ENCODE results near the gene SLF2. TPM values are rescaled to one million over a fixed set of nuclear protein-coding genes. Genes with fewer than 3 reads are reported as not detected.
"Not testable (repeated sequence)": the region's sequence is repeated elsewhere in the genome, so short reads cannot be mapped to it uniquely, and the experiment has no call there.

Gene SLF2
- polyA plus RNA-seq, 2 donors, result 5.1 to 9.4 TPM

DNA sequence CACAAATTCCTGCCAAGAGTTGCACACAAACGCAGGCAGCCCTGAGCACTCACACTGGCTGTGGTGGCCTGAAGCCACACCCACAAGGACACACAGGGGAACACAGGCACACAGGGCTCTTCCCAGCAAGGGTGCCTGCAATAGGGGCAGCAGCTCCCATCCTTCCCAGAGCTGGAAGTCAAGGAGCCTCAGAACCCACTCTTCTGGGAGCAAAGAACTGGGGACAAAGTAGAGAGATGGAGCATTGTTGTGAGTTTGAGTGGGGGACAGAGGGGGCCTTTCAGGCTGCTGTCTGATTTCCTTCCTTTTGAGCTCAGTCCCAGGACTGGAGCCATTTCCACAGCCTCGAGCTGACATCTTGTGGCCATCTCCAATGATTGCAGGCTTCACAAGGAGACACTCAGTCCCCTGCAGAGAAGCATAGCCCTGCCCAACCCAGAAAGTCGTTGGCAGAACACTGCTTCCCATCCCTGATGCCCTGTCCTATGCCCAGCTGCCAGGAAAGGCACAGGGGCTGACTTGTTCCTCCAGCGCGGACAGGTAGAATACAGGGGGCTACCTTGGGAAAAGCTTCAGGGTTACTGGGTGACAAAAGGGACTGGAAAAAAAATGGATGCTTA lies 34.4 kb upstream of the SLF2 start:
- Histone ChIP-seq H3K27me3 (ENCODE audit: control insufficient read depth in 1 of 2, insufficient read depth in 2 of 2, low read length in 2 of 2) (no peaks in the 10 kb centered on the region), H3K4me3 (ENCODE audit: low read depth in 1 of 2, low read length in 2 of 2) (no peak overlapping the region), H3K9me3 (ENCODE audit: control insufficient read depth in 2 of 2, insufficient read depth in 1 of 2, low read depth in 1 of 2, low read length in 1 of 2) (no peaks in the 10 kb centered on the region), H3K27ac (ENCODE audit: low read depth in 2 of 2, low read length in 1 of 2) (no peak overlapping the region), H3K4me1 (ENCODE audit: control insufficient read depth in 2 of 2, insufficient read depth in 2 of 2, low read length in 1 of 2) (peaks cover 0 to 2% of the 10 kb centered on the region in 2 donors), H3K36me3 (ENCODE audit: control insufficient read depth in 2 of 2, insufficient read depth in 2 of 2, low read length in 1 of 2) (no peaks in the 10 kb centered on the region)
- 11 to 17% methylated on average over 5 of the region's 5 CpGs for WGBS, 2 donors

DNA sequence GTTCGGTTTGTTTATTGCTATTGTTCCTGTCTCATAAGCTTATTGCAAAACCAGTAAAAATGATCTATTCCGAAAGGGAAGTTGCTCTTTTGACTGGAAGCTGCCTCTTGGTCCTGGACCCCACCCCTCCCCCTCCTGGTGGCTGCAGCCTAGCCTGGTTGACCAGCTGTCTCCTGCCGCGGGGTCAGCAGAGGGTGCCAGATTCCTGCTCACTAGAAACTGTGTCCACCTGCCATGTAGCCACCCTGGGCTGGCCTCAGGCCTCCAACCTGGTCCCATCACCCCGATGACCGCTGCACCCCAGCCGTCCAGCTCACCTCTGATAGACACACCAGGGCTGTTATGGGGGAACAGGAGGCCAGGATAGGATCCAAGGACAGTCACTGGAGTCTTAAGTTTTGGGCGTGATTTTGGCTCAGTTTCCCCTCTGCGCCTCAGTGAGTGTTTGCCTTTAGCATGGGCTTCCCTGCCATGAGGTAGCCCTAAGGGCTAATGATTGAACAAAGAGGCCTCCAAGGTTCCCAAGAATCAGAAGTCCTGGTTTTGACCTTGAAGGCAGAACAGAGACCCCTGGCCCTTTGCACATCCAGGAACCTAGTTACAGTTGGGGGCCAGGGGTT lies 32.9 kb upstream of the SLF2 start:
- Histone ChIP-seq H3K4me3 (ENCODE audit: low read depth in 1 of 2, low read length in 2 of 2) (no peak overlapping the region), H3K36me3 (ENCODE audit: control insufficient read depth in 2 of 2, insufficient read depth in 2 of 2, low read length in 1 of 2) (no peaks in the 10 kb centered on the region), H3K27ac (ENCODE audit: low read depth in 2 of 2, low read length in 1 of 2) (no peak overlapping the region), H3K27me3 (ENCODE audit: control insufficient read depth in 1 of 2, insufficient read depth in 2 of 2, low read length in 2 of 2) (no peaks in the 10 kb centered on the region), H3K4me1 (ENCODE audit: control insufficient read depth in 2 of 2, insufficient read depth in 2 of 2, low read length in 1 of 2) (peaks cover 0 to 2% of the 10 kb centered on the region in 2 donors), H3K9me3 (ENCODE audit: control insufficient read depth in 2 of 2, insufficient read depth in 1 of 2, low read depth in 1 of 2, low read length in 1 of 2) (no peaks in the 10 kb centered on the region)
- 62 to 65% methylated on average over 9 of the region's 9 CpGs for whole genome bisulfite sequencing, 2 donors

DNA sequence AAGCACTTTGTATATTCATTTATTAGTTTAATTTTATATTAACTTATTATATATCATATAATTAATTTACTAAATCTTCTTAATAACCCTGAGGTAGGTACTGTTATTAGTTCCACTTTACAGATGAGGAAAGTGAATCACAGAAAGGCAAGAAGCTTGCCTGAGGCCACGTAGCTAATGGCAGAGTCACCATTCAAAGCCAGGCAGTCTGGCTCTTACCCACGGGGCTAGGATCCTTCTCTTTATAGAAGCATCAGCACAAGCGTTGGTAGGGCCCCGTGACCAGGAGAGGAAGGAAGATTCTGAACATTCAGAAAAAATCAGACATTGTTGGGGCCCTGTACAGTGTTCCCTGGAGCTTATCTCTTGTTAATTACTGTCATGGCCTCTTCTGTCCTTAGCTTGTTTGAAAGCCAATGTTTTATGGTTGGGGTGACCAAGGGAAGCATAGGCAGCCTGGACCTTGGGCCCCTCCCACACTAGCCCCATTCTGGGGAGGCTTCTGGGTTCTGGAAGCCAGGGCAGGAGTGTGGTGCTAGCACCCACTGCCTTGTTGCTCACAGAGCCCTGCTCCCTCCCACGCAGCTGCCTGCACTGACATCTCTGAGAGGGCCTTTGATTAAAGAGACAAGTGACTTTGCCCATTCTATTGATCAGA lies 31.1 kb upstream of the SLF2 start:
- Histone ChIP-seq H3K27ac (ENCODE audit: low read depth in 2 of 2, low read length in 1 of 2) (no peak overlapping the region), H3K27me3 (ENCODE audit: control insufficient read depth in 1 of 2, insufficient read depth in 2 of 2, low read length in 2 of 2) (no peaks in the 10 kb centered on the region), H3K4me3 (ENCODE audit: low read depth in 1 of 2, low read length in 2 of 2) (no peak overlapping the region), H3K36me3 (ENCODE audit: control insufficient read depth in 2 of 2, insufficient read depth in 2 of 2, low read length in 1 of 2) (no peaks in the 10 kb centered on the region), H3K4me1 (ENCODE audit: control insufficient read depth in 2 of 2, insufficient read depth in 2 of 2, low read length in 1 of 2) (peaks cover 0 to 2% of the 10 kb centered on the region in 2 donors), H3K9me3 (ENCODE audit: control insufficient read depth in 2 of 2, insufficient read depth in 1 of 2, low read depth in 1 of 2, low read length in 1 of 2) (no peaks in the 10 kb centered on the region)
- 62 to 63% methylated on average over 5 of the region's 5 CpGs for WGBS, 2 donors

DNA sequence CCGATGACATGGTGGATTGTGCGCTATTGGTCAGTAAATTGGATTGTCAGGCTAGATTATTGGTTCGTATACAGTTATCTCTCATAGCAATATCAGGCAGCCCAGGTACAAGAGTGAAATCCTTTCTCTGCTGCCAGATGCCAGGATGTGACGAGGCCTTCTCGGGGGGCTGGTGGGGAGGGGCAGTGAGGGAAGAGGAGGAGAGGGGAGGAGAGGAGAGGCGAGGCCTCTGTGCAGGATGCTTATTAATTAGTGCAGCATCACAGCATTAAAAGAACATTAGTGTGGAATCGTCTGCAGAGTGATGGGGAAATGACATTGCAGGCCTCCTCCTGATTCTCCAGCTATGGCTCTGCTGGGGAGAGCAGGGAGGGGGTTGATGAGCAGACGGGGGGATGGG lies 30.5 kb upstream of the SLF2 start:
- no peaks in the 10 kb centered on the region for H3K27me3 ChIP-seq (ENCODE audit: control insufficient read depth in 1 of 2, insufficient read depth in 2 of 2, low read length in 2 of 2)
- no peaks in the 10 kb centered on the region for H3K9me3 ChIP-seq (ENCODE audit: control insufficient read depth in 2 of 2, insufficient read depth in 1 of 2, low read depth in 1 of 2, low read length in 1 of 2)
- no peak overlapping the region for H3K4me3 ChIP-seq (ENCODE audit: low read depth in 1 of 2, low read length in 2 of 2)
- peaks cover 0 to 2% of the 10 kb centered on the region in 2 donors for H3K4me1 ChIP-seq (ENCODE audit: control insufficient read depth in 2 of 2, insufficient read depth in 2 of 2, low read length in 1 of 2)
- H3K27ac ChIP-seq (ENCODE audit: low read depth in 2 of 2, low read length in 1 of 2), result no peak overlapping the region
- no peaks in the 10 kb centered on the region for H3K36me3 ChIP-seq (ENCODE audit: control insufficient read depth in 2 of 2, insufficient read depth in 2 of 2, low read length in 1 of 2)
- 67 to 68% methylated on average over 8 of the region's 8 CpGs for WGBS, 2 donors

DNA sequence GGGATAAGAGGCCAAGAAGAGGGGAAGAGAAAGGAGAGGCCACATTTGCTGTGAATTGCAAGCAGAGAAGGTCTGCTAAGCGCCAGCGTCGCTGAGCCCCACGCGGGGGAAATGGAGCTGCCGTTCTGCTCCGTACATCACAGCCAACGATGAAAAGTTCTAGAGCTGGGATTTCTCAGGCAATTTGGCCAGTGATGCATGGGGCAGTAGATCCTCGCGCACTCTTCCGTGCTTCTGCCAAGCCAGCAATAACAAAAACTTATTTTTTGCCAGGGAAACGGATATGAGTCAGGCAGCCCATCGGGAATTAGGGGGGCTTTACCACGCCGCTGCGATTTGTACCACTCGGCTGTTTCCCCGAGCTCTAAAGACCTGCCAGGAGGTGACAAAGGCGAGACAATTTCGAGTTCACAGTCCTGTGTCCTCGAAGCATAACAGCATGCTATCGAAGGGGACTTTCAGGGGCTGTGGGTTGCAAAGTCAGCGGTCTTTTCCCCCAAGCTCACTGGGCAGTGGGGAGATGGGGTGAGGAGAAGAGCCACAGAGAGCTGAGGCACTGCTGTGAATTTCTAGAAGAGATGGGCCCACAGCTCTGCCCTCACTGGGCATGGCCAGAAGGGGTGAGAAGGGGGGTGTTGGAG lies 30.0 kb upstream of the SLF2 start:
- H3K4me1 ChIP-seq (ENCODE audit: control insufficient read depth in 2 of 2, insufficient read depth in 2 of 2, low read length in 1 of 2), result peaks cover 0 to 2% of the 10 kb centered on the region in 2 donors
- no peaks in the 10 kb centered on the region for H3K36me3 ChIP-seq (ENCODE audit: control insufficient read depth in 2 of 2, insufficient read depth in 2 of 2, low read length in 1 of 2)

DNA sequence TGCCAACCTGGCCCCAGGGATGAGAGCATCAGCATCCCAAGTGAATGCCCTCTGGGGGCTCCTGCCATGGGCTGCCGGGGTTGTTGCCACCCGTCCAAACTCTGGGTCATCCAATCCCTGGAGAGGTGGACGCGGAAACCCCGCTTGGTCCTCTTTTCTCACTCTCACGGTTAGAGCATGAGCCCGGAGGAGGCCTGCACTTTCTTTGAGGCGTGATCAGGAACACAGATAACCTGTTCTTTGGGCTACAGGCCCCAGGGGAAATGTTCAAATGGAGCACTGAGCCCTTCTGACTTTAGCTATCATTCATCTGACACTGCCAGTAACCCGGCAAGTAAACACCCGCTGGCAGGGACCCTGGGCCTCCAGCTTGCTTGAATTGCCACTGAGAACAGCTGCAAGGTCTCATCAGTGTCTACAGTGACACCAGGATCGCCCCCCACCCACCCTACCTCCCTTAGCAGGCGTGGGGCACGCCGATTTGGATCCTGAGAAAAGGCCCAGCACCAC lies 29.4 kb upstream of the SLF2 start:
- H3K27ac ChIP-seq (ENCODE audit: low read depth in 2 of 2, low read length in 1 of 2), result no peak overlapping the region
- H3K27me3 ChIP-seq (ENCODE audit: control insufficient read depth in 1 of 2, insufficient read depth in 2 of 2, low read length in 2 of 2), result no peaks in the 10 kb centered on the region
- H3K9me3 ChIP-seq (ENCODE audit: control insufficient read depth in 2 of 2, insufficient read depth in 1 of 2, low read depth in 1 of 2, low read length in 1 of 2), result no peaks in the 10 kb centered on the region
- no peak overlapping the region for H3K4me3 ChIP-seq (ENCODE audit: low read depth in 1 of 2, low read length in 2 of 2)
- WGBS, 2 donors, result 71 to 77% methylated on average over 14 of the region's 14 CpGs
- H3K4me1 ChIP-seq (ENCODE audit: control insufficient read depth in 2 of 2, insufficient read depth in 2 of 2, low read length in 1 of 2), result peaks cover 0 to 2% of the 10 kb centered on the region in 2 donors
- no peaks in the 10 kb centered on the region for H3K36me3 ChIP-seq (ENCODE audit: control insufficient read depth in 2 of 2, insufficient read depth in 2 of 2, low read length in 1 of 2)

More for the DNA sequence above, 30.0 kb upstream of the SLF2 start:
- Histone ChIP-seq H3K27me3 (ENCODE audit: control insufficient read depth in 1 of 2, insufficient read depth in 2 of 2, low read length in 2 of 2) (no peaks in the 10 kb centered on the region), H3K27ac (ENCODE audit: low read depth in 2 of 2, low read length in 1 of 2) (no peak overlapping the region), H3K4me3 (ENCODE audit: low read depth in 1 of 2, low read length in 2 of 2) (no peak overlapping the region), H3K9me3 (ENCODE audit: control insufficient read depth in 2 of 2, insufficient read depth in 1 of 2, low read depth in 1 of 2, low read length in 1 of 2) (no peaks in the 10 kb centered on the region)
- WGBS, 2 donors, result 59 to 63% methylated on average over 23 of the region's 23 CpGs

DNA sequence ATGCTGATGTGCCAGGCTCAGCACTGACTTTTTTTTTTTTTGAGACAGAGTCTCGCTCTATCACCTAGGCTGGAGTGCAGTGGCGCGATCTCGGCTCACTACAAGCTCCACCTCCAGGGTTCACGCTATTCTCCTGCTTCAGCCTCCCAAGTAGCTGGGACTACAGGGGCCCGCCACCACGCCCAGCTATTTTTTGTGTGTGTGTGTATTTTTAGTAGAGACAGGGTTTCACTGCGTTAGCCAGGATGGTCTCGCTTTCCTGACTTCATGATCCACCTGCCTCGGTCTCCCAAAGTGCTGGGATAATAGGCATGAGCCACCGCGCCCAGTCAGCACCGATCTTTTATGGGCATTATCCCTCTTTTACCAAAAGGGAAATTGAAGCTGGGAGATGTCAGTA lies 27.2 kb upstream of the SLF2 start:
- H3K27ac ChIP-seq (ENCODE audit: low read depth in 2 of 2, low read length in 1 of 2); H3K36me3 ChIP-seq (ENCODE audit: control insufficient read depth in 2 of 2, insufficient read depth in 2 of 2, low read length in 1 of 2); H3K27me3 ChIP-seq (ENCODE audit: control insufficient read depth in 1 of 2, insufficient read depth in 2 of 2, low read length in 2 of 2); H3K9me3 ChIP-seq (ENCODE audit: control insufficient read depth in 2 of 2, insufficient read depth in 1 of 2, low read depth in 1 of 2, low read length in 1 of 2); H3K4me1 ChIP-seq (ENCODE audit: control insufficient read depth in 2 of 2, insufficient read depth in 2 of 2, low read length in 1 of 2); H3K4me3 ChIP-seq (ENCODE audit: low read depth in 1 of 2, low read length in 2 of 2): not testable (repeated sequence)
- WGBS, 2 donors, result 95 to 97% methylated on average over 13 of the region's 13 CpGs

DNA sequence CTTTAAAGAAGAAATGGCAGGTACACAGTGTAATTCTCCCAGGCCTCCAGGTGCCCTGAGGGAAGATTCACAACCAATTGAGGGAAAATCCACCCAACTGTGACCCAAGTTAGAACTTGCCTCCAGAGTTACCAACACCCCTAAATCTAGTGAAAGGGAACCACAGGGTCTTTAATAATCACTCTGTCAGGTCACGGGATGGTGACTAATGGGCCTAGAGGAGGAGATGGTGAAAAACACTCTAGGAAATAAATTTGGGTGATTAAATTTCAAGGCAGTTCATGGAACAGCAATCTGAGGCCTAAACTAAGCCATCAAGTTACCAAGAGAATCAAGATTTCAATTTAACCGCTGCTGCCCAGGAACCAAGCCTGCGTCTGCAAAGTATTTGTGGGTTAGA lies 26.7 kb upstream of the SLF2 start:
- H3K36me3 ChIP-seq (ENCODE audit: control insufficient read depth in 2 of 2, insufficient read depth in 2 of 2, low read length in 1 of 2), result no peaks in the 10 kb centered on the region
- H3K9me3 ChIP-seq (ENCODE audit: control insufficient read depth in 2 of 2, insufficient read depth in 1 of 2, low read depth in 1 of 2, low read length in 1 of 2), result no peaks in the 10 kb centered on the region
- H3K27me3 ChIP-seq (ENCODE audit: control insufficient read depth in 1 of 2, insufficient read depth in 2 of 2, low read length in 2 of 2), result no peaks in the 10 kb centered on the region
- 74 to 83% methylated on average over 3 of the region's 3 CpGs for WGBS, 2 donors
- H3K4me3 ChIP-seq (ENCODE audit: low read depth in 1 of 2, low read length in 2 of 2), result no peak overlapping the region
- H3K27ac ChIP-seq (ENCODE audit: low read depth in 2 of 2, low read length in 1 of 2), result no peak overlapping the region
- H3K4me1 ChIP-seq (ENCODE audit: control insufficient read depth in 2 of 2, insufficient read depth in 2 of 2, low read length in 1 of 2), result peaks cover 0 to 2% of the 10 kb centered on the region in 2 donors

DNA sequence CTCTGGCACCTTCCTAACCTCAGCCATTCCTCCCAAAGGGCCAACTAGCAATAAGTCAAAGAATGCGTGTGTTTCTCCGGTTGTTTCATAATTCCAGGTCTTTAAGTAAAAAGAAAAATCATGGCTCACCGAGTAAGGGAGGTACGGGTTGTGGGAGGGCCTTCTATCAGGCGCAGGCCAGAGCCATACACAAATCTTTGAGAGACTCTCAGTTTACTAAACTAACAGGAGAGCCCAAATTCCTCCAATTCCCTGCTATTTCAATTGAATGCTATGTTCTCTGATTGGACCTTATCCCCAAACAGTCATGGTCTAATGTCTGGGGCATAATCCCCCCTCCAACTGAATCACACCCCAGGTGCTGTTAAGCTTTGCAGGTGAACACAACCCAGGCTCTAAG lies 26.2 kb upstream of the SLF2 start:
- 87 to 88% methylated on average over 5 of the region's 5 CpGs for WGBS, 2 donors
- no peaks in the 10 kb centered on the region for H3K9me3 ChIP-seq (ENCODE audit: control insufficient read depth in 2 of 2, insufficient read depth in 1 of 2, low read depth in 1 of 2, low read length in 1 of 2)
- no peaks in the 10 kb centered on the region for H3K27me3 ChIP-seq (ENCODE audit: control insufficient read depth in 1 of 2, insufficient read depth in 2 of 2, low read length in 2 of 2)
- H3K4me1 ChIP-seq (ENCODE audit: control insufficient read depth in 2 of 2, insufficient read depth in 2 of 2, low read length in 1 of 2), result peaks cover 0 to 2% of the 10 kb centered on the region in 2 donors
- H3K4me3 ChIP-seq (ENCODE audit: low read depth in 1 of 2, low read length in 2 of 2), result no peak overlapping the region
- H3K36me3 ChIP-seq (ENCODE audit: control insufficient read depth in 2 of 2, insufficient read depth in 2 of 2, low read length in 1 of 2), result no peaks in the 10 kb centered on the region
- no peak overlapping the region for H3K27ac ChIP-seq (ENCODE audit: low read depth in 2 of 2, low read length in 1 of 2)
